ENCODE measurements around the gene CEP72.

DNA sequence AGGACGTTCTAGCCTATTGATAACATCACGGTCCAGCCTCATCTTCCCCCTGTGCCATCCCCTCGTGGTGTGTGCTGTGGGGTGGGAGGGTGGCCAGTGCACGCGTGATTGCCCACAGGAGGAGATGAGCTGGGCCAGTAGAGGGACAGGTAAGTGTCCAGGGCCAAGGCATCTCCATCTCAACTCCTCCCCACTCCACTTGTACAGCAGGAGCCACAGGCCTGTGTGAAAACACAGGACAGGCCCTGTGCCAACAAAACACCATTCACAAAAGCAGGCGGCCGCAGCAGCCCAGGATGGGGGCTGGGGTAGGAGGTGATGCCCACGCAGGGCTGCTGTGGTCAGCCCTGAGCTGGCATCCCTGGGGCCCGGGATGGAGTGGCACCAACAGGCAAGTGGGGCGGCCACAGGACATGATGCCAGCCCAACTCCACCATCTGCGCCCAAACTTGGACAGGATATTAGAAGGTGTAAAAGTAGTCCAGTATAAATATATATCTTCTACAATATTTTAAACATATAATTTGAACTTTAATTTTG, 48.4 kb downstream of the CEP72 start:
- TF ChIP-seq, protein P1, sequence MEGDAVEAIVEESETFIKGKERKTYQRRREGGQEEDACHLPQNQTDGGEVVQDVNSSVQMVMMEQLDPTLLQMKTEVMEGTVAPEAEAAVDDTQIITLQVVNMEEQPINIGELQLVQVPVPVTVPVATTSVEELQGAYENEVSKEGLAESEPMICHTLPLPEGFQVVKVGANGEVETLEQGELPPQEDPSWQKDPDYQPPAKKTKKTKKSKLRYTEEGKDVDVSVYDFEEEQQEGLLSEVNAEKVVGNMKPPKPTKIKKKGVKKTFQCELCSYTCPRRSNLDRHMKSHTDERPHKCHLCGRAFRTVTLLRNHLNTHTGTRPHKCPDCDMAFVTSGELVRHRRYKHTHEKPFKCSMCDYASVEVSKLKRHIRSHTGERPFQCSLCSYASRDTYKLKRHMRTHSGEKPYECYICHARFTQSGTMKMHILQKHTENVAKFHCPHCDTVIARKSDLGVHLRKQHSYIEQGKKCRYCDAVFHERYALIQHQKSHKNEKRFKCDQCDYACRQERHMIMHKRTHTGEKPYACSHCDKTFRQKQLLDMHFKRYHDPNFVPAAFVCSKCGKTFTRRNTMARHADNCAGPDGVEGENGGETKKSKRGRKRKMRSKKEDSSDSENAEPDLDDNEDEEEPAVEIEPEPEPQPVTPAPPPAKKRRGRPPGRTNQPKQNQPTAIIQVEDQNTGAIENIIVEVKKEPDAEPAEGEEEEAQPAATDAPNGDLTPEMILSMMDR (IDR thresholded peaks at IDR 0.05; ENCODE audit: insufficient read depth, low read depth, low read length), result no peak
- TF ChIP-seq EZH2 (IDR thresholded peaks at IDR 0.05; ENCODE audit: insufficient read depth, low read length), result no peak

All from astrocyte (in vitro differentiated cells and primary cell).